HG02571 (cell line): ENCODE results near the gene ABCB6.
"Not testable (repeated sequence)": the region's sequence is repeated elsewhere in the genome, so short reads cannot be mapped to it uniquely, and the experiment has no call there.

Experiments used
- ATAC-seq: cut with Tn5 transposase; IDR thresholded peaks from one replicate; pipeline ENCODE4 v1.9.1; 2021; ENCODE audit warnings: mild to moderate bottlenecking, moderate library complexity; ENCODE audit not compliant: unreplicated experiment

ABCB6 gene

DNA sequence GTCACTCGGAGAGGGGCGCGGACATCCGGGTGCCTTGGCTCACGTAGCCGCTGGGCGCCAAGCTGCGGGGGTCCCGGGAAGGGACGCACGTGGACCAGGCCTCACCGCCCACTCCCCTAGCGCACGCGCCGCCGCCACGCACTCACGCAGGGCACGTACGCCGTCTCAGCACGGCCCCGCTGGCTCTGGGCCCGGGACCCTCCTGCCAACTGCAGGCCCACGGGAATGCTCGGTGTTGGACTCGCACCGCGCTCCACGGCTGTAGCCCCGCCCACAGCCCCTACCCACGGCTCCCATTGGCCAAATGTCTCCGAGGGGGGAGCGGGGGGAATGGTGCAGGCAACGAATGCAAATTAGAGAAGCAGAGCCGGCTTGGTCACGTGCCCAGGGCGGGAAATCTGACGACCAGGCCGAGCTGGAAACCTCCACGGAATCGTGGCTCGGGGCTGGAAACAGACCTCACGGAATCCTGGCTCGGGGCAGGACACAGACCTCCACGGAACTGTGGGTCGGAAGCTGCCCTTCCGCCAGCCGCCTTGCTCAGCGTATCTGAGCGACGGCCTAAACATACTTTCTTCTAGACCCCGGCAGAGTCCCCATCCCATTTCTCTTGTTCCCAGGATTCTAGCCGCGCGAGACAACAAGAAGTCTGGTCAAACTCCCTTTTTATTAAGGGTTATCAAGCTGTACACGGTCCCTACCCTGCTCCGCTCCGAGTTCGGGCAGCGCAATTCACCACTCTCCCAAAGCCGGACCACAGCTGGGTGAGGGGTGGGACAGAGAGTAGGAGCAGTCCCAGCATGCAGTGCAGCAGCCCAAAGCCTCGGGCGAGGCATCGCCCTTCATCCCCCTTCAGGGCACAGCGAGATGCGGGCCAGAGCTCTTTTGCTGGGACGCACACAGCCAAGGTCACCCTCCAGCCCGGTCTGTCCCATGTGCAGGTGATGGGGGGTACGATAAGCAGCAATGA, at the start of gene ABCB6:
ABCB6 (minus strand) TSS at position 227 of the 970 bp plus-strand sequence. CDS start 285 bp downstream, outside the sequence.
- peak; percentile 69 for ATAC-seq

DNA sequence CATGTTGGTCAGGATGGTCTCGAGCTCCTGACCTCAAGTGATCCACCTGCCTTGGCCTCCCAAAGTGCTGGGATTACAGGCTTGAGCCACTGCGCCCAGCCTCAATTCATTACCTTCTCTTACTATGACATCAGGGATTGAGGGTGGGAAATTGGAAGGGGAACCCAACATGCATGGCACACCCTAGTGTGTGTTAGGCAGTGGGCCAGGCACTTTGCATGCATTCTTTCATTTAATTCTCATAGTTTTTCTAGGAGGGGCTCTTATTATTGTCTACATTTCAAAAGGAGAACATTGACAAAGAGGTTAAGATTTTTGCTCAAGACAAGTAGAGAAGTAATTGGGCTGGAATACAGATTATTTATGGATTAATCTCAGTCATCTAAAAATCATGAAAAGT, 49.5 kb upstream of the ABCB6 start:
- ATAC-seq: no peak

DNA sequence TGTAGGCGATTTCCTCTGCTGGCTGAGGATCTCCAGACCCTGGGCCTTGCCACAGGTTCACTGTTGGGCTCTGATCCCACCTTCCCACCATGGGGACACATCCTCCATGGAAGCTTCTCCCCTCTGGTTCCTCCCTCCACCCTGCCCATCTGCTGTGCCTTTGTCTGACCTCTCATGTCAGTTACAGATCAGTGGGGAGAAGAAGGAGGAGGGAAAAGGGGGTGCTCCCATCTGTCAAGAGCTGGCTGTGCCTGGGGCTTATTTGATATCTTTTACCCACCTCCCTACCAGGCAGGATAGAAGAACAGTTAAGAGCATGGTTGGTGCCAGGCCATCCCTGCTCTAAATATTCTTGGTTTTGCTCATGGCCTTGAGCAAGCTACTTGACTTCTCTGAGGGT, 48.1 kb upstream of the ABCB6 start:
- ATAC-seq: no peak

DNA sequence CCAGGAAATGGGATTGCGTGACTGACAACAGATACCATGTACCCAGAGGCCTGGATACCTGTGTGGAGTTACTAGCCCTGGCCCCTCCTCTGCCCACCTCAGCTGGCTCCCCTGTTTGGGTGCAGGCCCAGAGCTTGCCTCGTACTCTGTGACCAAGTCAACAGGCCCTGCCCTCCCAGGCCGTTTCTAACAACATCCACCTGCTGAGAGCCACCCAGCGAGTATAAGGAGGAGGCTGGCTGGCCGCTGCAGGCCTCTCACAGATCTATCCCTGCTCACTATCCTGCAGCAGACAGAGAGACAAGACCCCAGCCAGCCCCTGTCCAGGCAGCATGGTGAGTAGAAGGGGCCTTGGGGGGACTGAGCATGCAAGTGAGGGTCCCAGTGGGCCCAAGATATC, 47.5 kb upstream of the ABCB6 start:
- ATAC-seq: no peak

DNA sequence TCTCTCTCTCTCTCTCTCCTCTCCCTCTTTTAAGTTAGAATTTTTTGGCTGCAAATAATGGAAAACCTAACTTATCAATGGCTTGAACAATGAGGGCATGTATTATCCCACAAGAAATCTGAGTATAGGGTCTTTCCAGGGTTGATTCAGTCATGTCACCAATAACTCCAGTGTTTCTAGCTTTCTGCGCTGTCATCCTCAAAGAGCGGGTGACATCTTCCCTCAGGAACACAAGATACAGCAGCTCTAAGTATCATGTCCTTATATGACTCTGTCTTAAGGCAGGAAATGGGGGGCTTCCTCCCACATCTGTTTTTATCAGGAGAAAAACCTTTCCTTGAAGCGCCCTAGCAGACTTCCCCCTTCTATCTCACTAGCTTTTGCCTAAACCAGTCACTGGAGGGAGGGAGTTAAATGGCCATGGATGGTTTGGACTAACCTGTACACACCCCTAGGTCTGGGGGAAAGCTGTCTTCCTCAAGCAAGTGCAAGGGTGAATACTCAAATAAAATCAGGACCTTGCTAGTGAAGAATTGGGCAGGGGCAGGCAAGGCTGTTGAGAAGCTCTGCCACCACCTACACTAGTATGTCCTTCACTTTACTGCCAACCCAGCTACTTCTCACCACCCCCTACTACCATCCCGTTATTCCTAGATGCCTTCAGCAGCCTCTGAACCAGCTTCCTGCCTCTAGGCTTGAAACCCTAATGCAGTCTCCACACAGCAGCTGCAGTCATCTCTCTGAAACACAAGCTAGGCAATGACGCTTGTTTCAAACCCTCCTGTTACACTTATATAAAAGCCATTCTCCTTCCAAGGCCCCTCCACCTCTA, 42.5 kb upstream of the ABCB6 start:
- ATAC-seq: no peak

DNA sequence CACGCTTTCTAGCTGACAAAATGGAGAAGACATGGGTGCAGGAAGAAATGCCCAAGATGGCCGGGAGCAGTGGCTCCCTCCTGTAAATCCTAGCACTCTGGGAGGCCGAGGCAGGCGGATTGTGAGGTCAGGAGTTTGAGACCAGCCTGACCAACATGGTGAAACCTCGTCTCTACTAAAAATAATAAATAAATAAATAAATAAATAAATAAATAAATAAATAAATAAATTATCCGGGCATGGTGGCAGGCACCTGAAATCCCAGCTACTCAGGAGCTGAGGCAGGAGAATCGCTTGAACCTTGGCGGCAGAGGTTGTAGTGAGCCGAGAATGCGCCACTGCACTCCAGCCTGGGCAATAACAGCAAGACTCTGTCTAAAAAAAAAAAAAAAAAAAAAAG, 40.2 kb upstream of the ABCB6 start:
- ATAC-seq: not testable (repeated sequence)

DNA sequence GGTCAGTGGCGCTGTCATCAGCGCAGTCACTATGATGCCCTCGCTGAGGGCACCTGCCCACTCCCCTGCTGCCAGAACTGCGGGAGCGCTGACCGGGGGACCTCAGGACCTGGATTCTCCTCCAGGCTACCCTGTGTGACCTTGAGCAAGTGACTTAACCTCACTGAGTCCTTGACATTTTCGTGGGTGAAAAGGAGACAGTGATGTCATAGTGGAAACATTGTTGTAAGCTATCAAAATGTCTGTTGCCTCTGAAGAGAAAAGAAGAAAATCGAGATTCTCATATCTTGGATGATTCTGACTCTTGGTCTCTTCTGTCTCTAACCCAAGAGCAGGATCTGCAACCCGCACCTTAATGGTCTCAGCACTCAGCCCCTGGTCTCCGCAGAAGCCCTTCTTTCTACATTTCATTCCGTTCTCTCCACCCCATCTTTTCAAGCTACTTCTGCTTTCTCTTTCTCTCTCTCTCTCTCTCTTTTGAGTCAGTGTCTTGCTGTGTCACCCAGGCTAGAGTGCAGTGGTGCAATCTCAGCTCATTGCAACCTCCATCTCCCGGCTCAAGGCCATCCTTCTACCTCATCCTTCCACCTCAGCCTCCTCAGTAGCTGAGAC, 35.9 kb upstream of the ABCB6 start:
- ATAC-seq: peak; percentile 7

DNA sequence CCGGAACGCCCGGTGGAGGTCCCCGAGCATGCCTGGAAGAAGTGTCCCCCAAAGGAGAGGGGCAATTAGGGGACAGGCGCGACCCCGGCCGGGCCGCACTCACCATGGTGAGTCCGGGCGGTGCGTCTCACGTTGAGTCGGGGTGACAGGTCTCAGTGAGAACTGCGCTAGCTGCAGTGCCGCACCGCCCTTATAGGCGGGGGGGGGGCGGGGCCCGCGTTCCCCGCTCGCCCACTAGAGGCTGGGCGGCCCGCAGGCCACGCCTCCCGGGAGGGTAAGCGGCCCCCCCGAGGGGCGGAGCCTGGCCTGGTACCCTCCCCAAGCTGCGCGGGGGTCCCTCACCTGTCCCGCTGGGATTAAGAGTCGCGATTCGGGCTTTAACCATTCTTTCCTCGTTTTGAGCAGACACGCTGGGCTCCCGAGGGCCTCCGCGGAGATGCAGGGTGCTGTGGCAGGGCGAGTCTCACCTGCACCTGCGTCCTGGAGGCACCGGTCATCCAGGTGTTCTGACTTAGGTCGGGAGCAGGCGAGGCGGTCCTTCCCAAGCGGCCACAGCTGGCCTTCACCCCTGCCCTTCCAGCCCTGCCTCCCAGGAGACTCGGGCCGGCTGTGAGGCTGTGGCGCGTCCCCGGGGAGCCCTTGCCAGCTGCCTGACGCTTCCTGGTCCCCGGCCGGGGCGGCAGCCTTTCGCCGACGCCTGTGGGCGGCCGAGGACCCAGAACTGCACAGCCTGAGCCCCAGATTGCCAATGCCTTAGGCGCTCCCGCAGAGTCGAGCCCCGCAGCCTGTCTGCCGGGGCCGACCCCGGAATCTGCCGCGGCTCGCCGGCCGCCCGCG, 35.2 kb upstream of the ABCB6 start, which contains the start of gene TUBA4A:
TUBA4A (minus strand) TSS at position 166 of the 837 bp plus-strand sequence; CDS start at position 106, 60 bp downstream.
- ATAC-seq: peak; percentile 50

DNA sequence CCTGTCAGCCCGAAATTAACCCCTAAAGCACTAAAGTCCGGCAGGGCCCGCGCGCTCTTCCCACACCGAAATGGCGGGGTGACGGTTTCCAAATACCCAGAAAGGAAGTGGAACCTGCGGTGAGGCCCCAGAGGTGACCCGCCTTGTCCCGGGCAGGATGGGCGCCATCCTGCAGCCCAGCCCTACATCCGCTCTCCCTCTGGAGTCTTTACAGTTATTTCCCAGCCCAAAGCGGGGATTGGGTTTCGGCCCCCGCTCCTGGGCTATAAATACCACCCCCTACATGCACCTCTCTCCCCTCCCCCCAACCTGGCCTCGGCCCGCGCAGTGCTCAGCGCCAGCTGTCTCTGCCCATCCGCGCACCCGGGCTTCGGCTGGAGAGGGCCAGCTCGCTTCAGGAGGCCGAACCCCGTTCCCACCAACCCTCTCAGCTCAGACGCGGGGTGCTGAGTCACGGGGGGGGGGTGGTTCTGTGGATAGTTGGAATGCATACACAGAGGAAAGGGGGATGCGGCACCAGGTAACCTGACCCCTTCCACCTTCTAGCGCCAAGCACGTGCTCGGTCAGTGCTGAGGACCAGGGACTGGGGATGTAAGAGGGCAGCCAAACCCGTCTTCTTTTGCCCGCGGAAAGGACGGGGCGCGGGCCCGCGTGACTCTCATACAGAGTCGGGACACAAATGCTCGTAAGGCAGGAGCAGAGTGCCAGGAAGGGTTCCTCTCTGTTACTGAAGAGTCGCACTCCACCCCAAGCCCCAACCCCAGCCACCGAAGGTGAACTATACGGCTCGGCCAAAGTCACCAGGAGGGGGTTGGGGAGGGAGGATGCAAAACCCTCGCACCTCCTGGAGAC, 34.4 kb upstream of the ABCB6 start, which contains the start of gene TUBA4B:
TUBA4B (plus strand) TSS at position 344 of the 853 bp plus-strand sequence; CDS start at position 509, 165 bp downstream.
- peak; percentile 20 for ATAC-seq

DNA sequence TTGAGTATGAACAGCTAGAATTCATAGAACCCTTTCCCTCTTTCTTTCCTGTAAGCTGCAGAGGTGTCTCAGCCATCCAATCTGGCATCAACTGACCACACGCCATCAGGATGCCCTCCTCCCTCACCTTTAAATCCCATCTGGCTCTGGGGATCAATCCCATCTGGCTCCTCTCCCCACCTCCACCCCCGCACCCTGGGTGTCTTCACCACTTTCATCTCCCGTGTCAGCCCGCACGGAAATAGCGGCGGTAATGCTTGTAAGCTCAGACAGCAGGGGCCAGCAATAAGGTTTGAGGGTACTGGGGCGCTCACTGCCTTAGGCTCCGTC, 33.8 kb upstream of the ABCB6 start:
- ATAC-seq: no peak

DNA sequence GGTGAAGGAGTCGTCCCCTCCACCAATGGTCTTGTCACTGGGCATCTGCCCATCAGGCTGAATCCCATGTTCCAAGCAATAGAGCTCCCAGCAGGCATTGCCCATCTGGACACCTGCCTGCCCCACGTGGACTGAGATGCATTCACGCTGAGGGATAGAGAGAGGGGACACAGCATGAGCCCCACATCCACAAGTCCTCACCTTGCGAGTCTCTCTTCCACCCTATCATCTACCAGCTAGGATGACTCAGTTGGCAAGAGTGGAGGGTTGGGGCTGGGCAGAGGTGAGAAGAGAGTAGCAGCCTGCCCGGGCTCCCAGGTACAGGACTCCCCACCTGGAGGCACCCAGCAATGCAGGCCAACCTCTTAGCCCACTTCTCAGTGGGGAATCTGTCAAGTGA, 33.3 kb upstream of the ABCB6 start:
- ATAC-seq: no peak

DNA sequence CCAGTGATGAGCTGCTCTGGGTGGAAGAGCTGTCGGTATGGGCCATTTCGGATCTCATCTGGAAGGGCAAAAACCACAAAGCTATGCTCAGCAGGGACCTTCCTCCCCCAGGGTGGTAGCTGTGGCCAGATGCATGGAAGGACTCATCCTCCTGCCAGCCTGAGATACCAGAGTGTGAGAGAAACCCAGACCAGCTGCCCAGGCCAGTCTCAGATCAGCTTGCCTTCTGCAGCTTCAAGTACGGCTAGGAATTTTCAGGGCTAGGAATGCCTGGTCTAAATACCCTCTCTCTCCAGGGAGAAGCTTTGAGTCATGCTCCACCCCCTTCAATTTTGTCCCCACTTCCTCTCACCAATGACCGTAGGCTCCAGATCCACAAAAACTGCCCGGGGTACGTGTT, 32.9 kb upstream of the ABCB6 start:
- no peak for ATAC-seq

DNA sequence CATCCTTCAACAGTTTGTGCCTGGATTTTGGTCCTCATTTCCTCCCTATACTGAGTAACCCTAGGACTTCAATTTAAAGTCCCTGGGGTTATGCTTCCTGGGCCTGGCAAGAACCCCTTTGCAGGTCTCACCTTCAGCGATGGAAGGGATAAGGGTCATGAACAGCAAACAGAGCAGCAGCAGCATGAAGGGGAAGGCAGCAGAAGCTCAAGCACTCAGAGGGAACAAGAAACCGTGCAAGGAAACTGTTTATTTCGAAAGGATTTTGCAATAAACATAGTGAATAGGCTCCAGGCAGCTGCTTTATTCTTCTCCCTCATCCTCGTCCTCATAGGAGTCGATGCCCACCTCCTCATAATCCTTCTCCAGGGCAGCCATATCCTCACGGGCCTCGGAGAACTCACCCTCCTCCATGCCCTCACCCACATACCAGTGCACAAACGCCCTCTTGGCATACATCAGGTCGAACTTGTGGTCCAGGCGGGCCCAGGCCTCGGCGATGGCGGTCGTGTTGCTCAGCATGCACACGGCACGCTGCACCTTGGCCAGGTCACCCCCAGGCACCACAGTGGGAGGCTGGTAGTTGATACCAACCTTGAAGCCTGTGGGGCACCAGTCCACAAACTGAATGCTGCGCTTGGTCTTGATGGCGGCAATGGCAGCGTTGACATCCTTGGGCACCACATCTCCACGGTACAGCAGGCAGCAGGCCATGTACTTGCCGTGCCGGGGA, 31.5 kb upstream of the ABCB6 start:
- no peak for ATAC-seq

DNA sequence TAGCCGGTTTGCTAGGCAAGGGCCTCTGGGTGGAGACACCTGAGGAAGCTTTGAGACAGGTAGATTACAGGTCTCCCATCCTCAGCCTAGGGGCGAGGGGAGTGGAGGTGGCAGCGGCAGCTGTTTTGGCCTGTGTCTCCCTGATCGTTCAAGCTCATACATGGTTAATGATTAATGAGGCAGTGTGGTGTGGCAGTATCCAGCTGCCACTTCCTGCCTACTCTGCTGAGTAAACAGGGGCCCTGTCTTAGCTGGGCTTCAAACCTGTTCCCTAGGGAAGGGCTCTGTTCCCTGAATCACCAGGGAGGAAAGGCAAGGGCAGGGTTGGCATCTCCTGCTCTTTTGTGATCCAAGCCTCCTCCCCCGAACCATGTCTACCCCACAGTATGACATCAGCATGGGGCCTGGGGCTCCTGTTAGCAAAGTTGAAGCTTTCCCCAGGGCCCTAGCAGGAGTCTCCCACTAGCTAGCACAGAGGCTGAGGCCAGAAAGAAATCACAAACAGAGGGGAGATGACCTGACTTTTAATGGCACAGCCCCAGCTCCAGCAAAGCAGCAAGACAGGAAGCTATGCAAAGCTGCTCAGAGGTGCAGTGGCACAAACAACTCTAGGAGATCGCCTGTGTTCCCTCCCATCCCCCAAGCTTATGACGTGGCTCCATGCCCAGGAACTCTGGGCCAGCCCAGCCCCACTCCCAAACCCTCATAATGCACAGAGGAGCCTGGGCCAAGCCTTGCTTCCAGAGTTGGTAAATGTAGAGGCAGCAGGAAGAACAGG, 30.6 kb upstream of the ABCB6 start:
- ATAC-seq: no peak

DNA sequence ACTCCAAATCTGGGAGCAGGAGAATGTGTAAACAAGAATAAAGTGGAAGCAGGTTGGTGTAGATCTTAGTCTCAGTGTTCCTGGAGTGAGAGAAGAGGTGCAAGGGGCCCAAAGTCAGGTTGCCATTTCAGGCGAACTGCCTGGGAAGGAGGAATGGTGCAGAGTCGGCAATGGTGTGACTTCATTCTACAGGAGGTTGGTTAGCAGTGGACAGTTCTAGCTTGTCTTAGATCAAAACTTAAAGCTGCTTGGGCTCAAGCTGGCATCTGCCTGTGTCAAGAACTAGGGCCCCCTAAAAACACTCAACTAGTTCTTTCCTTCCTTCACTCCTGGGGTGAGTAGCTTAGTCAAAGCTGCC, 30.1 kb upstream of the ABCB6 start:
- no peak for ATAC-seq

DNA sequence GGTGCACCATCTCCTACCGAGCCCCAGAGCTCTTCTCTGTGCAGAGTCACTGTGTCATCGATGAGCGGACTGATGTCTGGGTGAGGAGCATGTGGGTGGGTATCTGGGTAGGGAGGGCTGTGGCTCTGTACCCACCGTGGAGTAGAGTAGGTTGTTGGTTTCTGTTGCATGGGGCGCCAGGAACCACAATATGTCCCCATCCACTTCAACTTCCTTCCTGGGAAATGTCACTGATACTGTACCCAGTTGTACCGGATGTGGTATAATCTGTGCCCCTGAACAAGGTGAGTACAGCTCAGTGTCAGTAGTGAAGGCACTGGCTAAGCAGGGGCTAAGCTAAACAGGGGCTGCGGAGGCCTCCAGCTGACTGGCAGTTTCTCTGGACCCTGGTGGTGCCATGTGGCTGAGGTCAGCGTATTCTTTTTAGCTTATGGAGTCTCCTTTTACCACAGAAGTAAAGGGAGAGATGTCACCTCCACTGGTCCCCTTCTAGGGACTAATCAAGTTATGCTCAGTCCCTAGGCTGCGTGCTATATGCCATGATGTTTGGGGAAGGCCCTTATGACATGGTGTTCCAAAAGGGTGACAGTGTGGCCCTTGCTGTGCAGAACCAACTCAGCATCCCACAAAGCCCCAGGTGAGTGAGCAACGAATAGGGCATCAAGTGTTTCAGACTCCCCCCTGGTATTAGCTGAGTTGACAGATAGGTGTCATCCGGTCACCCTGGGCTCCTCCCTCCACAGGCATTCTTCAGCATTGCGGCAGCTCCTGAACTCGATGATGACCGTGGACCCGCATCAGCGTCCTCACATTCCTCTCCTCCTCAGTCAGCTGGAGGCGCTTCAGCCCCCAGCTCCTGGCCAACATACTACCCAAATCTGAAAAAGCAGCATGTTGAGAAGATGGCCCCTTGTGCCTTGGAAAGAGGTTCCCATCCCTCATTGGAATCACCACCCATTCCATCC, 29.2 kb upstream of the ABCB6 start:
- no peak for ATAC-seq

DNA sequence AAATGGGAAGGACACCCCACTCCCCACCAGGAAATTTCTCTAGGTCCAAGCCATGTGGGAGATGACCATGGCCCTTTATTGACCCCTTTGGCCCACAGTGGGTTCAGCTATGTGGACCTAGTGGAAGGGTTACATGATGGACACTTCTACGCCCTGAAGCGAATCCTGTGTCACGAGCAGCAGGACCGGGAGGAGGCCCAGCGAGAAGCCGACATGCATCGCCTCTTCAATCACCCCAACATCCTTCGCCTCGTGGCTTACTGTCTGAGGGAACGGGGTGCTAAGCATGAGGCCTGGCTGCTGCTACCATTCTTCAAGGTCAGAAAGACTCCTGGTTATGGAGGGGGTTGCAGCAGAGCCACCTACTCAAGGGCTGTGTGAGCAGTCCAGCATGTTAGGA, 27.8 kb upstream of the ABCB6 start:
- ATAC-seq: no peak
